SIG-M5 (cell line): ENCODE results near the gene P2RX1.

Experiments
- DNase-seq: peaks from one replicate; lab custom pipeline; 2025; lab: John Stamatoyannopoulos, UW

Gene P2RX1

DNA sequence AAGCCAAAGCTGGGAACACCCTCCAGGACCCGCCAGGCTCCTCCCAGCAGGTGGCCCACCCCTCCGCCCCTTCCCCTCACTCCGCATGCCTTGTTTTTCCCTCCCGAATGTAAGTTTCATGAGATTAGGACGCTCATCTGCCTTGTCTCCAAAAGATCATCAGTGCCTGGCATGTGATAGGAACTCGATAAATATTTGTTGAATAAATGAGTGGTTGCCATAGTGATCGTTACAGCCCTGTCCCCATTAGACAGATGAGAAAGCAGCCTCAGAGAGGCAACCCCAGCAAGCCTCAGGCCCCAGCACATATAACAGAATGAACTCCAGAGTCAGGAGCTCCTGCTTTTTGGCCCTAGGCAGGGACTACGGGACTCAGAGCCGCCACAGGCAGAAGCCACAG, 28.5 kb downstream of the P2RX1 start:
- no peak for DNase-seq

DNA sequence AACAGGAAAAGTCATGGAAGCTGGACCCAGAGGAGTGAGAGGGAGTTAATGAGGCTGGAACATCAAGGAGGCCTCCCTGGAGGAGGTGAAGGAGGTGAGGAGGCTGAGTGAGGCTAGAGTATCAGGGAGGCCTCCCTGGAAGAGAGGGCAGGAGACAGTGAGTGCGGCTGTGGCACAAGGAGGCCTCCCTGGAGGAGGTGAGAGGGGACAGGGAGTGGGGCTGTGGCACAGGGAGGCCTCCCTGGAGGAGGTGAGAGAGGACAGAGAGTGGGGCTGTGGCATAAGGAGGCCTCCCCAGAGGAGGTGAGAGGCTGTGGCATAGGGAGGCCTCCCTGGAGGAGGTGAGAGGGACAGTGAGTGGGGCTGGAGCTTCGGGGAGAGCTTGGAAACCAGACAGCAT, 28.9 kb downstream of the P2RX1 start:
- DNase-seq: no peak

GRCh38 chr17:3886776-3887175, 29.5 kb downstream of the P2RX1 start:
- DNase-seq: no peak

GRCh38 chr17:3885970-3886369, 30.3 kb downstream of the P2RX1 start:
- DNase-seq: no peak

DNA sequence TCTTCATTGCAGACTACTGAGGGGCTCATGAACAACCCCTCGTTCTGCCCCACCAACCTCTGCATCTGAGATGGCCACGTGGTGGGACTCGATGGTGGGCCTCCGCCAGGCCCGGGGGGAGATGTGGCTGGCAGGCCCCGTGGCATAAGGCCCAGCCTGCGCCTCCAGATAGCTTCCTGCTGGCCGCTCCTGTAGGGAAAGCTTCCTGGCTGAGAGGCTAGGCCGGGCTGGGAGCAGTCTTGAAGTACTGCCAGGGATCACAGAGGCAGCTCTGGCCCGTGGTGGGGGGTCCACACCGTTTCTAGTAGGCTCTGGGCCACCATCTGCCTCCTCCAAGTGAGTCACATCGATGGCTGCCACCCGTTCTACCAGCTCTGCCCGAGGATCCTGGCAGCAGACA, 31.0 kb downstream of the P2RX1 start:
- DNase-seq: no peak

DNA sequence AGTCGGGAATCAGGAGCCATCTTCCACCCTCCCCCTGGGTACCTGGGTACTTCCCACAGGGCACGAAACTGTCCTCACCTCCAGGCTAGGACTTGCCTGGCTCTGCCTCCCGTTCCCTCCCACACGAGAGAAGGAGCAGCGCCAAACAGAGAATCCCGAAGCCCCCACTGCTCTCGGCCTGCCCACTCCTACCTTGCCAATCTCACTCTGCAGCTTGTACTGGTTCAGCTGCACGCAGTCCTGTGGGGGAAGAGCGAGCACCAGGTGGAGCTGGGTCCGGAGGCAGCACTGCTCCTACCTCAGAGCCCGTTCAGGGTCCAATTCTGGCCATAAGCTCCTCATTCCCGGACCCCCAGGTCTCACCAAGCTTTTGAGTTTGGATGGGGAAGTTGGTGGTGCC, 32.1 kb downstream of the P2RX1 start:
- no peak for DNase-seq

- no peak for DNase-seq
Measured at GRCh38 chr17:3882276-3882675, 34.0 kb downstream of the P2RX1 start.

GRCh38 chr17:3880983-3881382, 35.3 kb downstream of the P2RX1 start:
- no peak for DNase-seq

DNA sequence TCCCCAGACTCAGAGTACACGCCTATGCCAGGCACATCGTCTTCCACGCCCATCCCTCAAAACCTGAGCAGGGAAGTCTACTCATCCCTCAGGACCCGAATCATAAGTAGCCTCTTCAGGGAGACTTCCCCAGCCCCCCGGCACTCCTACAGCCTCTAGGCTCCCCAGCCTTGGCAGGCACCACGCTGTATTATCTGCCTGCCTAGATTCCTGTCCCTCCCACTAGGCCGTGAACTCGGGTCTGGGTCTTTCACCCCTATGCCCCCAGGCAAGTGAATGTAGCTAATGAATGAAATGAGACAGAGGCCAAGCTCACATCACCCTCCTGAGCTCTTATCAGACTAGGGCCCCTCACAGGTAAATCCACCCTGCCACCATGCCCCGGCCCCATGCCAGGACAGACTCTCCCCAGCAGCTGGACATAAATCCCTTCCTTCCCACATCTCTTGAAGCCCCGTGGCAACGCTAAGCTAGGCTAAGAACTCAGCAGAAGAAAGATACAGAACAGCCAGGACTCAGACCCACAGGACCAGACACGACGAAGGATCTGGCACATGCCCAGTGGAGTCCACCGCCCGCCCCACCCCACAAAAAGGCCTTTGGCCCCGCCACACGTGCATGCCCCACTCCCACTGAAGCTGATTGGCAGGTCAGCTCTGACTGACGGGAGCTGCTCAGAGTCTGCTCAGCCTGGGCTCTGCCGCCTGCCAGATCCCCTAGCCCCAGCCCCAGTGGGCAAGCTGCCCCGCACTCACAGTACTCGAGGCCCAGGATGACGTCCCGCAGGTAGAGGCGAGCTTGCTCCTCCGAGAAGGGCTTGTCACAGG, 36.5 kb downstream of the P2RX1 start:
- no peak for DNase-seq

DNA sequence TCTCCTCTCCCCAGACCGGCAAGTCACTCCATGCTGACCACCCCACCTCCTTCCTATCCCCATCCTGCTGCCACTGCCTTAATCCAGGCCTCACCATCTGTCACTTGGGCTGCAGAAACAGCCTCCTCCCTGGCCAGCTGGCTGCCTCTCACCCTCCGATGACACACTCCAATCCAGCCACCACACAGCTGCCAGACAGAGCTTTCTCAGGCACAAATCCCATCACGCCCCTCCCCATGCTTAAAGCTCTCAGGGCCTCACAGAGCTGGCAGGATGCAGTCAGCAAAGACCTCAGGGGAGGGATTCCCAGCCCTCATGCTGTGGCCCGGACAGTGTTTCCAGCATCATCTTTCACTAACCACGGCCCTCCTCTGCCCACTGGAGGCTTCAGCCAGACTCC, 37.1 kb downstream of the P2RX1 start:
- no peak for DNase-seq

- DNase-seq: no peak
Measured at GRCh38 chr17:3877220-3877619, 39.0 kb downstream of the P2RX1 start.

DNA sequence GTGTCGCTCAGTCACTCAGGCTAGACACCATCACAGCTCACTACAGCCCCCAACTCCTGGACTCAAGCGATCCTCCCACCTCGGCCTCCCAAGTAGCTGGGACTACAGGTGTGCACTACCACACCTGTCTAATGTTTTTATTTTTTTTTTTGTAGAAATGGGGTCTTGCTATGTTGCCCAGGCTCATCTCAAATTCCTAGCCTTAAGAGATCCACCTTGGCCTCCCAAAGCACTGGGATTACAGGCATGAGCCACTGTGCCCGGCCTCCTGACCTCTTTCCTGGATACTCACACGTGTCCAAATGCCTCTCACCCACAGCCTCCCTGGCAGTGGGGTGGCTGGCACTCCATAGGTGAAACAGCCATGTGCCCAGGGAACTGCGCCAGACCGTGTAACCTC, 40.9 kb downstream of the P2RX1 start:
- no peak for DNase-seq

GRCh38 chr17:3873862-3874261, 42.4 kb downstream of the P2RX1 start:
- no peak for DNase-seq

- no peak for DNase-seq
Measured at GRCh38 chr17:3870871-3871306, 45.4 kb downstream of the P2RX1 start.

GRCh38 chr17:3867606-3868005, 48.7 kb downstream of the P2RX1 start:
- DNase-seq: no peak

DNA sequence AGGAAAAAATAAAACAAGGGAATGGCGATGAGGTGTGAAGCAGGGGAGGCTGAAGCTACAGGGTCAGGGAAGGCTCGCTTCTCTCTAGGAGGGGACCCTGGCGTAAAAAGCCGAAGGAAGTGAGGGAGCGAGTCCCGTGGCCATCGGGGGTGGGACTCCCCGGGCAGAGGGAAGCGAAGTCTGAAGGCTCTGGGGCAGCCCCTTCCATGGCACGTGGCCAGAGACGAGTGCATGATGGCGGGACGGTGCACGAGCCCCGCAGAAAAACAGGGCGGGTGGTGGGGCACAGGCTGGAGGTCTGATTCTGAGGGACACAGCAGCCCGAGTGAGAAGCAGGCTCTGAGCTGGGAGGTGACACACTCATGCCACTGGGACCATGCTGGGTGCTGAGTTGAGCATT, 49.2 kb downstream of the P2RX1 start:
- DNase-seq: no peak

GRCh38 chr17:3866276-3866675, 50.0 kb downstream of the P2RX1 start:
- DNase-seq: no peak

DNA sequence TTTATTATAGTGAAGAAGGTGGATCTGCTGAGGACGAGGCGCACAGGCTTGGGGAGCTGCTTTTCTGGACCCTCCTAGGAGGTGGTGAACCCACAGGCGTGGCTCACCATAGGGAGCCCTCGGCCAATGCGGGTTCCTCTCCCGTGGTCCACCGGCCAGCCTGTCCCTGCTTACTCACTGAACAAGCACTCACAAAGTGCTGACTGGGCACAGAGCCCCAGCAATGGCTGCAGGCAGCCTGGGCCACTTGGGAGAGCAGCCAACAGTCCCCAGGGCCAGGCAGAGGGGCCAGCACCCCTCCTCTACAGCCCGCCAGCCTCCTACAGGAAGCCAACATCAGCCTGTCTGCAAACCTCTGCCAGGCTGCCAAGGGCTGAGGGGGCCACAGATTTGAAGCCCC, 51.1 kb downstream of the P2RX1 start:
- DNase-seq: no peak

DNA sequence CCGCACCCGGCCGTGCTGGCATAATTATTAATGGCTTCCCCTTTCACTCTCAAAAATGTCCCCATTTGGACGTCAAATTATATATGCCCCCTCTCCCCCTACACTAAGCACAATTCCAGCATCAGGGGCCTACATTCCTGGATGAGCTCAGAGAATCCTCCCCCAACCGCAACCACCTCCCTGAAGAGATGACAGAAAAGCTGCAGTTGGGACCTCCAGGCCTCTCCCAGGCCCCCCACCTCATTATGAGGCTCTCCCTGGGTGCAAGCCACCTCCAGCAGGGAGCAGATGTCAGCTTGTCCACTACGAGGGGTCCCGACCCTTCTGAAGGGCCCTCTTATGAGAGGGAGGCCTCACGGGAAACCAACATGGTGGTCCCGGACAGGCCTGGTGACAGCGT, 51.7 kb downstream of the P2RX1 start:
- no peak for DNase-seq

DNA sequence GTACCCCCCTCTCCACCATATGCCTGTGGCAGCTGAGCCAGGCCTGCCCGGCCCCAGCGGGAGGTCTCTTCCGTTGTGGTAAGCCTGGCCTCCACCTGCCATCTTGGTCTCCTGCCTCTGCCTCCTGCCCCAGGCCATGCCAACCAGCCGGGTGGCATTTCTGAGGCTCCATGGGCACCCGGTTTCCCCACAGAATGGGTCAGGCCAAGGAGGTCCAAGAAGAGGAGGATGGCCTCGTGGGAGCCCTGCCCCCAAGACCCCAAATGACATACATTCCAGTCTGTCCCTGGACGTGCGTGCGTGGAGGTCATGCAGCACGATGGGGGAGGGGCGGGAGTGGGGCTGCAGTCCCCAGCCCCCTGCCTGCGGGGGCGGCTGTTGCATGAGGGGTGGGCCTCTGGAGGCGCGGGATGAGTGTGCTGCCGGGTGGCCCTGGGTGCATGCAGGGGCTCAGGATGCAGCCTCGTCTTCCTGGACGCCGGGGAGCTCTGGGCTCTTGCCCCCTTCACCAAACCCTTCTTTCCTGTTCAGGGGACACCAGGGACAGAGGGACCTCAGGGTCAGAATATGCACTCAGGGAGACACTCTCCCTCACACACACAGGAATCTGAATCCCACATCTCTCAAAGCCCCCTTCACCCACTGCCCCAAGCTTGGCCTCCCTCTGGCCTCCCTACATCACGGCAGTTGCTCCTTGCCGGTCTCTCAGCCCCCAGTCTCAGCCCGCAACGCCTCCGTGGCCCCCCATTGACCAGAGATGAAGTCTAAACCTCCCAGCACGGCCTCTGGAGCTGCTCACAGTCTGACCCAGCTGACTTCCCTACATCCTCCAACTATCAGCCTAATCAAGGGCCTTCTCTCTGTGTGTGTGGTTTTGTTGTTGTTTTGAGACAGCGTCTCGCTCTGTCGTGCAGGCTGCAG, 54.2 kb downstream of the P2RX1 start:
- no peak for DNase-seq

DNA sequence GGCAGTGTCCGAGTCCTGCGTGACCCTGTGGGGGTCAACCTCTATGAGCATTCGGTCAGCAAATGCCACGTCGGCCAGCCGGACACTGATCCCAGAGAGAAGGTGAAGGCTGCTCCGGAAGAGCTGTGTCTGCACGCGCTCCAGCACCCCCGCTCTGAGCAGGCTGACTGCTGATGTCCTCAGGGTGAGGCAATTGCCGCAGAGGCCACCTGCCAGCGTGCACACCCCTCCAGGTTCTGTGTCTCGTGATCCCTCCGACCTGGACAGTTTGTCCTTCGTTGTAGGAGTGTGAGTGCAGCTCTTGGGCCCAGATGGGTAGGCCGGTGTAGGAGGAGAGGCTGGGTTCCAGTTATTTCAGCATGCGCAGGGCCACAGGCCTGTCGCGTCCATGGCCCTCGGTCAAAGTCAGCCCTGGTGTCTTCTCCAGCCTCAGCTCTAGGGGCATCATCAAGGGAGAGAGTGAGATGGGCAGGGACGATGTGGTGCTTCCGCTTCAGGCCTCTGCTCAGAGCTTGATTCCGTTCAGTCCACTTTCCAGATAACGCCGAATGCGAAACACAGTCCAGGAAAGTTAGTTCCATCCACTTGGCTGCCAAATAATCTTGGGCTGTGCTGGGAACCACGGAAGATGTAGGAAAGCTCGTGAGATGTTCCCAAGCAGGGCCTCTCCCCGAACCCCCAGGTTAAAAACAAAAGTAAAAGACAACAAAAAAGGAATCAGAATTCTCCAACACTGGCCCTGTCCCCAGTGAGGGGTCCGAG, 55.1 kb downstream of the P2RX1 start:
- no peak for DNase-seq

DNA sequence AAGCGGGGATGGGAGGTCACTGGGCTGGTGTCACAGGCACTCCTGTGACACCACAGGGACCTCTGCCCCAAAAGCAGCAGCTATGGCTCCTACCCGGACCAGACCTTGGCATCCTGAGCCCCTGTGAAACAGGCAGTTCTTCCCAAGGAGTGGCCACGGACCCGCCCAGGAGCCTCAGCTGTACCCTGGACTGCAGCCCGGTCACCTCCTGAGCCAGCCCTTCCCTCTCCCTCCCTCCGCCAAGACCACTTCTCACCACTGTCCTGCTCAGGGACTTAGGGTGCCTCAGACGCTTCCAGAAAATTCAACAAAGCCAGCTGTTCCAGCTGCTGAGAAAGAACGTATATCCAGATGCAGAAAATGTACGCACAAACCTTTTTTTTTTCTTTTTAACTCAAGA, 56.3 kb downstream of the P2RX1 start:
- DNase-seq: no peak
